GM19467 (cell line): ENCODE results near the gene MTA1.

Source experiments
- ATAC-seq: cut with Tn5 transposase; IDR thresholded peaks from one replicate; pipeline ENCODE4 v1.9.1; 2021; ENCODE audit warnings: mild to moderate bottlenecking, moderate library complexity; ENCODE audit not compliant: unreplicated experiment

MTA1 gene

DNA sequence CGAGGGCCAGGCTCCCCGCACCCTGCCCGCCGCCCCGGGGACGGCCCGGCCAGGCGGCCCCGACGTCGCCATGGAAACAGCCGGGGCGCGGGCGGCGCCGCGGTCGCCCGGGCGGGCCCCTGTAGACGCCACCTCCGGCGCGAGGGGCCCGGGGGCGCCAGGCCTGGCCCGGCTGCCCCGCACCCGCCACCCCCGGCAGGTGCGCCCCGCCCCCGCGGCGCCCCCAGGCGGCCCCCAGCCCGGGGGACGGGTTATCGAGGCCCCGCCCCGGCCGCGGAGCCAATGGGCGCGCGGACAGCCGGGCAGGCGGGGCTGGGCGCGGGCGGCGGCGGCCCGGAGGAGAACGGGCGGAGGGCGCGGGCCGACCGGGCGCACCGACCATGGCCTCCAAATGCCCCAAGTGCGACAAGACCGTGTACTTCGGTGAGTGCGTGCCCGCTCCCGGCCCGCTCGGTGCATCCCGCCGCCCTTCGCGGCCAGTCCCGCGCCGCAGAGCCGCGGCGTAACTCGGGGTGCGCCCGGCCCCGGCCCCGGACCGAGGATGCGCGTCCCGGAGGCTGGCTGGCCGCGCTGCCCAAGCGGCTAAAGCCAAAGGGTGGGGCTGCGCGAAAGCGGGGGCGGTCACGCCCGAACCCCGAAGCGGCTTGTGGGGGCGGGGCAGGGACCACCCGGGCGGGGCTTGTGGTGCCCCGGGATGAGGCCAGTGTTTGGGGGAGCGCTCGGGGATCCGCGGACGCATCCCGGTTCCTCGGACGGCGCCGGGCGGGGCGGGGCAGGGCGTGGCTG is 55.0 kb downstream of the MTA1 start, which contains the start of gene CRIP2:
Gene CRIP2, plus strand, starts transcription at position 339 of the 786 bp plus-strand sequence. Its CDS starts 42 bp downstream, at position 381.
- ATAC-seq = no peak

- no peak for ATAC-seq
Observed at GRCh38 chr14:105475269-105476096, 55.9 kb downstream of the MTA1 start.

- no peak for ATAC-seq
Observed at GRCh38 chr14:105476097-105476830, 56.6 kb downstream of the MTA1 start.

GRCh38 chr14:105476831-105477659 is 57.4 kb downstream of the MTA1 start:
- ATAC-seq = no peak

GRCh38 chr14:105477660-105478397 is 58.2 kb downstream of the MTA1 start:
- ATAC-seq = no peak

GRCh38 chr14:105478398-105479251 is 59.0 kb downstream of the MTA1 start:
- ATAC-seq = no peak

- ATAC-seq = no peak
Observed at GRCh38 chr14:105479431-105480158, 60.0 kb downstream of the MTA1 start.

- ATAC-seq = no peak
Observed at GRCh38 chr14:105480199-105480746, 60.6 kb downstream of the MTA1 start.

DNA sequence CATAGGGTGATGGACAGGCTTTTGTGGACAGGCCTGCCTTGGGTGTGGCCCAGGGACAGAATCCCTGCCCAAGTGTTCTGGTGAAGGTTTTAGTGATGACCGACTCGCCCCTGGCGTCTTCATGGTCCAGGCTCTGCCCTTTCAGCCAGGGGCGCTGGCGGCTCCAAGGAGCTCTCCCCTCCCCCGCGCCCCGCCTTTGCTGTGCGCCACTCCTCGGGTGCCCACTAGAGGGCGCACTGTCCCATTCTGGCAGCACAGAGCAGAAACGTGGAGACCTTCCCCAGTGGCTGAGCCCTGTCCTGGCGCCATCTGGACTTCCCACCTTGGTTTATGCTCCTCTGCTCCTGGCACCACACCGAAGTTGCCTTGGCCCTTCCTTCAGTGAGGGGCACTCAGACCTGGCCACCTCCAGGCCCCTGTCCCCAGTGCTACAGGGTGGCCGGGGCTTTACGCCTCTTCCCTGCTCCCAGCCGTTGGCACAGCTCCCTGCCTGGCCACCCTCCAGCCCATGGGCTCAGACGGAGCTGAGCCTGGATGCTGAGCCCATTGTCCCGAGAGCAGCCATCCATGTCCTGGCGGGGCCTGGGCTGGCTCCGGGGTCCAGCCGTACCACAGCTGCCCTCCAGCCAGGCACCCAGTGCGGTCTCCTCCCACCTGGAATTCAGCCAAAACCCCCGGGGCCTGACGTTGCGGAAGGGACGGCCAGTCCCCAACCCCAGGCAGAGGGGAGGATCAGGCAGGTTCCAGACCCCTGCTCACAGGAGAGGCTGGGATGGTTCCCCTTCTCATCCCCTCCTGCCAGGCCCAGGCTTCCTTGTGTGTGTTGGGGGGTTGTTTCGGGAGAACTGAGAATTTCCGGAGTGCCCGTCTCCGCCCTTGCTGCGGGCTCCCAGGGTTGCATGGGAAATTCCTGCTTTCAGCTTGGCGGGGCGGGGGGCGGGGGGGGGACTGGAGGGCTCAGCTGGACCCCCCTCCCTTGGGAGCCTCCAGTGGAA is 61.5 kb downstream of the MTA1 start:
- ATAC-seq = peak; percentile 54

DNA sequence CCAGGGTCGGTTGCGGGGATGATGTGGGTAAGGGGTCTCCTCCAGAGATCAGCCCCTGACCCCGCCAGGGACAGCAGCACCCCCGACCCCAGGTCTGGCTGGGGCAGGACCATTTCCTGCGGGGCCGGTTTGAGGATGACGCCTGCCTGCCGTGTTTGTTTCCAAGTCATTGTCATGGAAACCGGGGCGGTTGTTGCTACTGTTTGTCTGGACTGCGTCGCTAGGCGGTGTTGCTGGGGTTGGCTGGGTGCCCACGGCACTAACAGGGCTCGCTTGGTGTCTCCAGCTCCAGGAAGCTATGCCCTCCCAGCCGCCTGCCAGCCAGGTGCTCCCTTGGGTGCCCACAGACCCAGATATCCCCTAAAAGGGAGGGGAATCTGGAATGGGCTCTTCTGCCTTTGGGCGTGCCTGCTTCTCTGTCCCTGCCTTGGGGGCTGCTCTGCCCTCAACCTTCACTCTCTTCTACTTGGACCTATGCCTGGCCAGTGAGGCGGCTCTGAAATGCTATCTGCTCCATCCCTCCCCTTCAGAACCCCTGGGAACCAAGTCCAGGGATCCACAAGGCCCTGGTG is 62.3 kb downstream of the MTA1 start:
- ATAC-seq = no peak

DNA sequence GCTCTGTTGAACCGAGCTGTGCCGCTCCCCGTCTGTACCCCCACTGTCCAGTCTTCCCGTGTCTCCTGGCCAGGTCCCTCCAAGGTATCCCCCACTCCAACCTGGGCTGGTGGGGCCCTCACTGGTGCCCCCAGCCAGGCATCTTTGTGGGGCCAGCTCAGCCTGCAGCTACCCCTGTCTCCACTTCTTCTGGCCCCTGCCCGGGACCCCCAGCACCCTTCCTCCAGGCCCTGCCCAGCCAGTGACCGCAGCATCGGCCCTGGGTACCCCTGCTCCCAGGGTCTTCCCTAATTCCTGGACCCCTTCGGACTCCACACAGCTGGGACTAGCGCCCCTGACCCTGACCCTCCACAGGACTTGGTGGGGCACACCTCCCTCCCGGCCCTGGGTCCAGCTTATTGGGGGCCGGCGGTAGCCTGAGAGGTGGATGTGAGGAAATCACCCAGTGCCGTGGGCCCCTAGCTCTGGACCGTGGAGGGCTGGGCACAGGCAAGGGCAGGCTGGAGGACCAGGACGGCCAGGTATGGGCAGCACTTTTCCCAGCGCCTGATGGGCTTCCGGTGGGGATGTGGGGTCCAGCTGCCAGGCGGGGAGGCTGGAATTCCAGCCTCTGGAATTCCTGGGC is 63.0 kb downstream of the MTA1 start:
- ATAC-seq = no peak

- no peak for ATAC-seq
Observed at GRCh38 chr14:105483300-105484068, 63.9 kb downstream of the MTA1 start.

DNA sequence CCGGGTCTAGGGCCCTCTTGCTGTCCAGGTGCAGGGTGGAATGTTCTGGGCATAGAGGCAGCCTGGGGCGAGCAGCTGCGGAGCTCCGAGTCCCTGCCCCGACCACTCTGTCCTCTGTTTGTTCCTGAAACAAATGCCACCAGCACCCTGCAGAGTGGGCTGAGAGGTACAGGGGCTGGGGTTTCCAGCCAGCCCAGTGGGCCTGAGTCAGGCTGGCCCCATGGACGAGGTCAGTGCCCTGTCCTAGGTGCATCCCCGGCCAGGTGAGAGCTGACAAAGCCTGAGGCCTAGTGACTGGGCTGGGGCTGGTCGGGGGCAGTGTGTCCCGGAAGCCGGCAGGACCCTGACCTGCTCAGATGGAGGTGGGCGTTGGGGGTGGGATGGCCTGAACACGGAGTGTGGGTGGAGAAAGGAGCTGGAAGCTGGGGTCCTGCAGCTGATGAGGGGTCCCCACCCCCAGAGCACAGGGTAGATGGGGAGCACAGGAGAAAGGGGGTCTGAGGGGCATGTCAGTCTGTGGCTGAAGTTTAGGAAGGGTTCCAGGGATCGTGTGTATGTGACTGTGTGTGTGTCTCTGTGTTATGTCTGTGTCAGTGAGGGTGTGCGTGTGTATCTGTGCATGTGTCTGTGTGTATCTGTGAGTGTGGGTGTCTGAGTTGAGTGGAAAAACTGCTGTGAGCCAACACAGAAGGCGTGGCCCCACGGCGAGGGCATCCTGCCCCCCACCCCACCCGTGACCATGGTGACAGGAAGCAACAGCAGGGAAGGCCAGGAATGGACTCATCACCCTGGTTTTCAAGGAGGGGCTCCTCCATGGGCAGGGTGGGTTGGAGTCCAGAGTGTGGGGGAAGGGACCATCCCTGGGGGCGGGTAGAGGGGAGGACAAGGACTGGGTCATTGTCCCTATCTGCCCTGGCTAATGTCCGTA is 64.7 kb downstream of the MTA1 start:
- no peak for ATAC-seq

DNA sequence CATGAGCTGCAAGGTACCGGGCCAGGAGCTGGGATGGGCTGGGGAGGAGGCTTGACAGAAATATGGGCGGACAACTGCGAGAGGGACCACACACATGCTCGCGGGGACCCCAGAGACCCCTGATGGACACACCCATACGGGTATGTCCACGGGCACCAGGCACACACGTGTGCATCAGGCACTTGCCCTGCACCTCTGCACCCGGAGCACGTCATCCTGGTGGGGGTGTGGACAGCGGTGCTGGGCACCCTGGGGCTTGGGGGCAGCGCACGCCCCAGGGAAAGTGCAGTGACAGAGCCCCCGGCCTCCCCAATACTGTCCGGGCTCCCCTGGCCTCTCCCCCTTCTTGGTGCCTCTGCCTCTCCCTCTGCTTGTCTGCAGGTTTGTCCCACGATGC is 65.4 kb downstream of the MTA1 start:
- no peak for ATAC-seq
